CD4-positive, alpha-beta T cell treated with Interleukin-12 subunit alpha and Interleukin-12 subunit beta, for 1 hour (primary cell): ENCODE data around the gene ITPRIPL1.
A peak's percentile ranks its signal among the peaks of the same experiment; 100 is the strongest.
"Not testable (repeated sequence)": the region's sequence is repeated elsewhere in the genome, so short reads cannot be mapped to it uniquely, and the experiment has no call there.

ENCODE experiments used
- DNase-seq: peaks from one replicate; pipeline ENCODE4 v3.0.0-alpha.2; 2020

ITPRIPL1 gene

GRCh38 chr2:96325041-96325883, at the start of gene ITPRIPL1:
Gene ITPRIPL1, plus strand, starts transcription at chr2:96325317. Its CDS starts 523 bp downstream, at chr2:96325840.
- DNase-seq = peak; percentile 33

GRCh38 chr2:96276787-96277499, 48.2 kb upstream of the ITPRIPL1 start:
- DNase-seq = no peak

- DNase-seq = no peak
Measured at GRCh38 chr2:96287273-96287856, 37.8 kb upstream of the ITPRIPL1 start.

GRCh38 chr2:96291751-96292150, 33.4 kb upstream of the ITPRIPL1 start:
- no peak for DNase-seq

- not testable (repeated sequence) for DNase-seq
Measured at GRCh38 chr2:96294271-96294670, 30.8 kb upstream of the ITPRIPL1 start.

- no peak for DNase-seq
Measured at GRCh38 chr2:96296925-96297324, 28.2 kb upstream of the ITPRIPL1 start.

- DNase-seq = no peak
Measured at GRCh38 chr2:96301865-96302264, 23.3 kb upstream of the ITPRIPL1 start.

GRCh38 chr2:96304606-96305005, 20.5 kb upstream of the ITPRIPL1 start:
- no peak for DNase-seq

GRCh38 chr2:96305091-96305978, 19.8 kb upstream of the ITPRIPL1 start, which contains the start of gene SNRNP200:
Gene SNRNP200, minus strand, starts transcription at chr2:96305546. Its CDS starts 109 bp downstream, at chr2:96305437.
- DNase-seq = peak; percentile 92

GRCh38 chr2:96305979-96306308, 19.2 kb upstream of the ITPRIPL1 start:
- DNase-seq = no peak

- no peak for DNase-seq
Measured at GRCh38 chr2:96306370-96306769, 18.7 kb upstream of the ITPRIPL1 start.

GRCh38 chr2:96308248-96308647, 16.9 kb upstream of the ITPRIPL1 start:
- no peak for DNase-seq

- DNase-seq = no peak
Measured at GRCh38 chr2:96315005-96315399, 10.1 kb upstream of the ITPRIPL1 start.

- no peak for DNase-seq
Measured at GRCh38 chr2:96315400-96316071, 9.6 kb upstream of the ITPRIPL1 start.

- DNase-seq = no peak
Measured at GRCh38 chr2:96316999-96317398, 8.1 kb upstream of the ITPRIPL1 start.

GRCh38 chr2:96317584-96317997, 7.5 kb upstream of the ITPRIPL1 start:
- DNase-seq = no peak

- DNase-seq = no peak
Measured at GRCh38 chr2:96318723-96319122, 6.4 kb upstream of the ITPRIPL1 start.

GRCh38 chr2:96319396-96319795, 5.7 kb upstream of the ITPRIPL1 start:
- DNase-seq = no peak

- DNase-seq = no peak
Measured at GRCh38 chr2:96320326-96320725, 4.8 kb upstream of the ITPRIPL1 start.

- no peak for DNase-seq
Measured at GRCh38 chr2:96320728-96321622, 4.1 kb upstream of the ITPRIPL1 start.

- no peak for DNase-seq
Measured at GRCh38 chr2:96323849-96324248, 1.3 kb upstream of the ITPRIPL1 start.
